AG04450 (cell line): Measurements from ENCODE around the gene FAM3D. TPM values are rescaled to one million over a fixed set of nuclear protein-coding genes. Genes with fewer than 3 reads are reported as not detected.

Experiments used
- CTCF ChIA-PET: fragments of 300-600, 350-600 bp; formaldehyde crosslinking; extraction: SDS; loops from one replicate; lab custom pipeline; 2022; ENCODE audit warnings: antibody characterized with exemption, inconsistent platforms; lab: Charles Lee
- POLR2A ChIA-PET: fragments of 350-600 bp; formaldehyde crosslinking; extraction: SDS; loops from one replicate; lab custom pipeline; 2021; ENCODE audit warnings: antibody characterized with exemption, inconsistent platforms; lab: Yijun Ruan, JAX
- DNase-seq: peaks from one replicate; pipeline ENCODE4 v3.0.0-alpha.2; 2011; ENCODE audit warnings: low read depth, low spot score
- H3K27ac ChIP-seq: one replicate; pipeline ENCODE4 v1.5.1; 2012; ENCODE audit warnings: low read depth, low read length, control low read depth
- H3K27me3 ChIP-seq: one replicate; pipeline ENCODE4 v1.6.0; 2012; ENCODE audit warnings: low read length; ENCODE audit not compliant: control insufficient read depth, insufficient read depth
- H3K4me3 ChIP-seq: 2 replicates; pipeline ENCODE4 v1.5.1; 2011; ENCODE audit warnings: mild to moderate bottlenecking, low read depth, low read length, control low read depth
- H3K9me3 ChIP-seq: 2 replicates; pipeline ENCODE4 v1.5.1; 2012; ENCODE audit warnings: low read length; ENCODE audit not compliant: control insufficient read depth, insufficient read depth
- polyA plus RNA-seq: library from polyadenylated mRNA; depleted of rRNA; stranded (reverse); fragments of >200 nt; gene quantifications from 2 replicates; pipeline ENCODE4 v1.2.3, GENCODE V29; 2011
- TF ChIP-seq, protein P1 (sequence below): IDR thresholded peaks from 2 replicates; pipeline ENCODE4 v1.5.1; 2011; ENCODE audit warnings: low read depth, low read length, control low read depth, inconsistent platforms

The FAM3D gene
- polyA plus RNA-seq, 1 experiment, result not detected

DNA sequence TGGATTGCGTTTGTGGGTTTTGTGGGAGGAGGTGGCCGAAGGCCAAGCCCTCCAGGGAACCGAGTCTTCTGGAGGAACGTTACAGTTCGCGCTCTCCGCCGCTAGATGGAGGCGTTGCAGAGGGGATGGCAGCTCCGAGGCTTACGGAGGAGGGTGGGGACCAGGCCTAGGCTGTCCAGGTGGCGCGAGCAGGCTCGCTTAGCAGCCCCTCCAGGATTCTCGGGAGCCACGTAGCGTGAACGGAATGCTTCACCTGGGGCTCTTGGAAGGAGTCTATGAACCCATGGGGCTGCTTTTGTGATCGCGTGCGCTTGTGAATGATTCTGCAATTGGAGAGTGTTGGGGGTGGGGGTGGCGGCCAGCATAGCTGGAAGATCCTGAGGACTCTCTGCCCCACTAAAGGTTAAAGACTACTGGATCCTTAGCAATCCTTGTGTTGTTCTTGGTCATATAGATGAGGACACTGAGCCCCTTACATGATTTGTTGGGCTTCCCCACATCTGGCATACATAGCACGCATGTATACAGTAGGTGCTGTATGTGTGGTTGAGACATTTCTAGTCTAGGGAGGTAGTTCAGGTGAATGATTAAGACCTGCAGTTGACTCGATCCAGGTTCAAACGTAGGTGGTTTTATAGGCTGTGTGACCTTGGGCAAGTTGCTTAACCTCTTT, 25.7 kb downstream of the FAM3D start:
- ChIA-PET POLR2A (no interaction called here), CTCF (interaction anchor here (0.6 to 5.6 kb wide), 11 partner anchors 11 to 931 kb away, joined by 3 to 59 read pairs (median 4); no protein-coding TSS in a partner anchor)
- Histone ChIP-seq H3K27ac (no peak overlapping the region), H3K9me3 (0 out of 2 replicates have a peak, but pooled peaks cover 3% of the 10 kb centered on the region), H3K4me3 (no peak overlapping the region), H3K27me3 (no peaks in the 10 kb centered on the region)
- TF ChIP-seq, protein P1, sequence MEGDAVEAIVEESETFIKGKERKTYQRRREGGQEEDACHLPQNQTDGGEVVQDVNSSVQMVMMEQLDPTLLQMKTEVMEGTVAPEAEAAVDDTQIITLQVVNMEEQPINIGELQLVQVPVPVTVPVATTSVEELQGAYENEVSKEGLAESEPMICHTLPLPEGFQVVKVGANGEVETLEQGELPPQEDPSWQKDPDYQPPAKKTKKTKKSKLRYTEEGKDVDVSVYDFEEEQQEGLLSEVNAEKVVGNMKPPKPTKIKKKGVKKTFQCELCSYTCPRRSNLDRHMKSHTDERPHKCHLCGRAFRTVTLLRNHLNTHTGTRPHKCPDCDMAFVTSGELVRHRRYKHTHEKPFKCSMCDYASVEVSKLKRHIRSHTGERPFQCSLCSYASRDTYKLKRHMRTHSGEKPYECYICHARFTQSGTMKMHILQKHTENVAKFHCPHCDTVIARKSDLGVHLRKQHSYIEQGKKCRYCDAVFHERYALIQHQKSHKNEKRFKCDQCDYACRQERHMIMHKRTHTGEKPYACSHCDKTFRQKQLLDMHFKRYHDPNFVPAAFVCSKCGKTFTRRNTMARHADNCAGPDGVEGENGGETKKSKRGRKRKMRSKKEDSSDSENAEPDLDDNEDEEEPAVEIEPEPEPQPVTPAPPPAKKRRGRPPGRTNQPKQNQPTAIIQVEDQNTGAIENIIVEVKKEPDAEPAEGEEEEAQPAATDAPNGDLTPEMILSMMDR, result peak; percentile 95
- DNase-seq, result peak; percentile 50

DNA sequence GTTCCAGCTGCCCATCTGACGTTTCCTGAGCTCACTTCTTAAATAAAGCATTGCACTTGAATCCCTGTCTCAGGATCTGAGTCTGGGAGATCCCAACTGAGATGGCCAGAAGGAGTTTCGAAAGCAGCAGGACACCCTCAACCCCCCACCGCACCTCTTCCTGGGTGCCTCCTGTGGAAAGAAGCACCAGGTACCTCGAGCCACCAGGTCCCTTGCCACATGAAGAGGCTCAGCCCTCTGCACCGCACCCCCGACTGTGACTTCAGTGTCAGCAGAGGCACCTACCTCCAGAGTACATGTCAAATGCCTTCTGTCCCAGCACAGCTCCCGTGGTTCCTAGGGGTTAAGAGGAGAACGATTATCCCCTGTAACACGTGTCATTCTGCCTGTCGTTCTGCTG, 26.7 kb downstream of the FAM3D start:
- Histone ChIP-seq H3K9me3 (peaks cover 3% of the 10 kb centered on the region; the same call in 1 of the 2 replicates), H3K27ac (no peak overlapping the region), H3K4me3 (no peak overlapping the region), H3K27me3 (no peaks in the 10 kb centered on the region)
- ChIA-PET POLR2A (no interaction called here), CTCF (interaction anchor here (0.6 to 5.6 kb wide), 15 partner anchors 10 to 1214 kb away, joined by 3 to 59 read pairs (median 4); no protein-coding TSS in a partner anchor)
- TF ChIP-seq, protein P1, result no peak
- DNase-seq, result no peak

DNA sequence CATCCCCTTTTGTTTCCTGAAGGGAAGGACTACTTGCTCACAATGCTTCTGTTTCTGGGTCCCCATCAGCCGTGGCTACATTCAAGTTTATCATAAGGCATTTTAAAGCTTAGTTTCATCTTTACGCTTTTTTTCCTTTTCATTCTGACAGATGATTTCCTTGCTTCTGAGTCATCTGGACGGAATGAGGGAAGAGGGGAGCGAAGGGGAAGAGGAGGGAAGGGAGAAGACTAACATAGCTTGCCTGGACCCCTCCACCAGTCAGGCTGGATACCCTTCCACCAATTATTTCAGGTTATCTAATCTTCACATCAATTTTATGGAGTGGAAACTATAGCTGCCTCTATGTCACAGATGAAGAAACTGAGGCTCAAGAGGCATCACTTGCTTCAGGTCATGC, 27.6 kb downstream of the FAM3D start:
- POLR2A ChIA-PET, result no interaction called here
- TF ChIP-seq, protein P1, result no peak
- Histone ChIP-seq H3K27me3 (no peaks in the 10 kb centered on the region), H3K9me3 (peaks cover 3% of the 10 kb centered on the region; the same call in 1 of the 2 replicates), H3K27ac (no peak overlapping the region), H3K4me3 (no peak overlapping the region)
- CTCF ChIA-PET, result interaction anchor here (0.8 to 5.6 kb wide), 11 partner anchors 9 to 1214 kb away, joined by 3 to 59 read pairs (median 6); no protein-coding TSS in a partner anchor
- DNase-seq, result no peak

DNA sequence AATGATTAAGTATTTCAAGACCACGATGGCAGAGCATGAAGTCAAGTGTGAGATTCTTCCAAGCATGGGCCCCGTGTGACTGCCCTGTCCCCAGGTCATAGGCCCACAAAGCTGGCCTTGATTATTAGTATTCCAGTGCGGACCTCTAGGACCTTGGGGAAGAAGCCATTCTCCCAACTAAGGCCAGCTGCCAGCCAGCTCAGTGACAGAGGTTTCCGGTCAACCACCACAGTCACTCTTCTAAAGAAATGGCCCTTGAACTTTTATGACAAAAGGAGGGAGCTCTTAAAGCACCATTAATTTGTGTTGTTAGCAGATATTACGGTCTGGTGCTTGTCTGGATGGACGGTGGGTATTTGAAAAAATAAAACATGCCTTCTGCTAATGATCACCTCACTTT, 28.0 kb downstream of the FAM3D start:
- CTCF ChIA-PET, result interaction anchor here (1.3 to 5.6 kb wide), 9 partner anchors 9 to 1215 kb away, joined by 3 to 59 read pairs (median 10); no protein-coding TSS in a partner anchor
- DNase-seq, result no peak
- H3K27ac ChIP-seq, result no peak overlapping the region
- TF ChIP-seq, protein P1, result no peak
- H3K4me3 ChIP-seq, result no peak overlapping the region
- no peaks in the 10 kb centered on the region; the same call in 1 of the 2 replicates for H3K9me3 ChIP-seq
- POLR2A ChIA-PET, result no interaction called here
- no peaks in the 10 kb centered on the region for H3K27me3 ChIP-seq

DNA sequence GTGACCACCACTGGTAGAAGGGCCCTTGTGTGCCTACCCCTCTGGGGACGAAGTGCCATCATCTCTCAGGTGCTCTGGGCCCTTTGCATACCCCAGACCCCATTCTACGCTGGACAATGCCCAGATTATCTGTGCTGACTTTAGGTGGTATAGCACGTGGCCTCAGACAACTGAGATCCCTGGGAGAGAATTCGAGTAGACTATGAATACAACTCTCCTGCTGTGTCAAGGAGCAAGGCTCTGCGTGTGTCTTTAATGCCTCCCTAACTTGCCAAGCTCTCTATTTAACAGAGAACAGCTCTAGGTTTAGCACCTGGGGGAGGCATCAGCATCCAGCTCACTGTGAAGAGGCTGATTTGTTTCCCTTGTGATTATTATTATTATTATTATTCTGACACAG, 29.1 kb downstream of the FAM3D start:
- Histone ChIP-seq H3K27me3 (no peaks in the 10 kb centered on the region), H3K9me3 (no peaks in the 10 kb centered on the region; the same call in 1 of the 2 replicates), H3K4me3 (no peak overlapping the region), H3K27ac (no peak overlapping the region)
- ChIA-PET POLR2A (no interaction called here), CTCF (interaction anchor here (3.1 to 5.6 kb wide), 3 partner anchors 8 to 416 kb away, joined by 25 to 59 read pairs (median 51); no protein-coding TSS in a partner anchor)
- TF ChIP-seq, protein P1, result no peak
- no peak for DNase-seq
